ENCODE measurements around the gene ANAPC16.
A peak's percentile ranks its signal among the peaks of the same experiment; 100 is the strongest.
"Not testable (repeated sequence)": the region's sequence is repeated elsewhere in the genome, so short reads cannot be mapped to it uniquely, and the experiment has no call there.

The ANAPC16 gene

DNA sequence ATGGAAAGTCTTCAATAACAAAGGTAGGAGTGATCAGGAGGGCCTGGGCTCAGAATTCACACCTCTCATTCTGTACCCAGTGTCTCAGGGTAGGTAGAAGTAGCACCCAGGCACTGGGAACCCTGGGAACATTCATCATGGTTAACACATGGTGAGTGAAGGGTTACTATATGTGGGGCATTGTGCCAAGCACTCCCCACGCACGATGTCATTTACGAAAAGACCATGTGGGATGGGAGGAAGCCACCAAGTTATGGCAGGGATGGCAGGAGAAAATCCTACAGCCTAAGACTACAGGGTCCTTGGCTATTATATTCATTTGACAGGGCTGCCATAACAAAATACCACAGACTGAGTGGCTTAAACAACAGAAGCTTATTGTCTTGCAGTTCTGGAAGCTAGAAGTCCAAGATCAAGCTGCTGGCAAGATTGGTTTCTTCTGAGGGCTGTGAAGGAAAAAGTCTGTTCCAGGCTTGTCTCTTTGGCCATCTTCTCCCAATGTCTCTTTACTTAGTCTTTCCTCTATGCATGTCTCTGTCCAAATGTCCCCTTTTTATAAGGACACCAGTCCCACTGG lies 30.2 kb downstream of the ANAPC16 start:
- DNase-seq = no peak

DNA sequence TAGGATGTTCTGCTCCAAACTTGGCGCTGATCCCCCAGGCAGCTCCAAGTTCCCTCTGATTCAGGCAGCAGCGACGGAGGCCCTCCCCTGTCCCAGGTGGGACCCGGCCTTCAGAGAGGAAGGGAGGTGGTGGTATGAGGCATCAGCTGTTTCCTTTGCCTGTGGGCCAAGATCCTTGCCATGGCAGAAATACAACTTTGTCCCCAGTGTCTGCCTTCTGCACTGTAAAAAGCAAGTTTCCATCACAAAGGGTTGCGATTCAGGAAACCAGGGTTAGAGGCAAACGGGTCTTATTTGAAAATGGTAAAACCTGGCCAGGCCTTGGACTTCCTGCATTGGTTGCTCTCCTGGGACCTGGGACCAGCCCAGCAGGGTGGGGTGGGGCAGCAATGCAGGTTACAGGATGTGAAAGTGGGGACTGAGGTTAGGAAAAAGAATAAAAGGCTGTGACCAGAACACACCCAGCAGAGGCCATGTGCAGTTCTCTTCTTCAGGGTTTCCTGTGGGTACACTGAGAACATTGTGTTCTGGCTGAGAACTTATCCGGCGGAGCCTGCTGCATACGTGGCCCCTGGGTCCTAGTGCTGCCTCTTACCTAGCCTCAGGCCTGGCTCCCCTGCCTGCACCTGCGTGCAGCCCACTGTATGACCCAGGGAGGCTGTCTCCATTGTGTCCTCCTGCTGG lies 32.8 kb downstream of the ANAPC16 start:
- peak in 2 of 4 experiments; percentile 39 to 55 for DNase-seq

DNA sequence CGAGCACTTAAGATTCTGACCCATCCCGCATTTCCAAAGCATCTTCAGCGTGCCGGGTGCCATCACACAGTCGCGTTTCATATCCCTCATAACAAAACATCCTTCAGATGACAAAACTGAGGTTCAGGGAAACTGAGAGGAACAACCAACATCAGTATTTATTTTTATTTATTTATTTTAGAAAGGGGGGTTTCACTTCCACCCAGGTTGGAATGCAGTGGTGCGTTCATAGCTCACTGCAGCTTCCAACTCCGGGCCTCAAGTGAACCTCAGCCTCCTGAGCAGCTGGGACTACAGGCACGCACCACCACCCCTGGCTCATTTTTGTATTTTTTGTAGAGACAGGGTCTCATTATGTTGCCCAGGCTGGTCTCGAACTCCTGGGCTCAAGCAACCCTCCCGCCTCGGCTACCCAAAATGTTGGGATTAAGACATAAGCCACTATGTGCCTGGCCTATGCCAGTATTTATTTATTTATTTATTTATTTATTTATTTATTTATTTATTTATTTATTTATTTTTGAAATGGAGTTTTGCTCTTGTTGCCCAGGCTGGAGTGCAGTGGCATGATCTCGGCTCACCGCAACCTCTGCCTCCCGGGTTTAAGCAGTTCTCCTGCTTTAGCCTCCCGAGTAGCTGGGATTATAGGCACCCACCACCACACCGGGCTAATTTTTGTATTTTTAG lies 33.5 kb downstream of the ANAPC16 start:
- not testable (repeated sequence) for DNase-seq

DNA sequence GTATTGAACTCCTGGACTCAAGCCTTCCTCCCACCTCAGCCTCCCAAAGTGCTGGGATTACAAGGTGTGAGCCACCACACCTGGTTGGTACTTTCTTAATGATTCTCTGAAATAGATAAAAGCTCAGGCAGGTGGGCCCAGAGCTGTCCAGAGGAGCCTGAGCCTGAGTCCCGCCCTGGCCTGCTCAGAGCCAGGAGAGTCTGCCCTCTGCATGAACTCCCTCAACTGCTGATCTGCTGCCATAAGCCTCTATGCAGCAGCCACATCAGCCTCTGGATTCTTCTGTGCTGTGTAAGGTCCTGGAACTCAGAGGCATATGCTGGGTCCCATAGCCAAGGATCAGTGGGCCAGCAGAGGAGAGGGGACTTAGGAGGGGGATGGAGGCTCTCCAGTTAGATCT lies 34.9 kb downstream of the ANAPC16 start:
- DNase-seq = no peak

DNA sequence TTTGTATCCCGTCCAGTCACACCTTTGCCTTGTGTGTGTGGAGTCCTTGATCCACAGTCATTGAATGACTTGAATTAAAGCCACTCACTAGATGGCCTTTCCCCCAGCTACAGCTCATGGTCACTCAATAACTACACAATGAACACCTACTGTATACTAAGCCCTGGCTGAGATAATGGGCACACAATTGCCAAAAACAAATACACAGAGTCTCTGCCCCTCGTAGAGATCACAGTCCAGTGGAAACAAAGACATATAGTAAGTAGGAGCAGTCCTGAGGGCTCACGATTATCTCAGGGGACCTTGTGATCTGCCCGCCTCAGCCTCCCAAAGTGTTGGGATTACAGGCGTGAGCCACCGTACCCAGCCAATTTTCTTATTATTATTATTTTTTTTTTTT lies 35.8 kb downstream of the ANAPC16 start:
- no peak for DNase-seq

DNA sequence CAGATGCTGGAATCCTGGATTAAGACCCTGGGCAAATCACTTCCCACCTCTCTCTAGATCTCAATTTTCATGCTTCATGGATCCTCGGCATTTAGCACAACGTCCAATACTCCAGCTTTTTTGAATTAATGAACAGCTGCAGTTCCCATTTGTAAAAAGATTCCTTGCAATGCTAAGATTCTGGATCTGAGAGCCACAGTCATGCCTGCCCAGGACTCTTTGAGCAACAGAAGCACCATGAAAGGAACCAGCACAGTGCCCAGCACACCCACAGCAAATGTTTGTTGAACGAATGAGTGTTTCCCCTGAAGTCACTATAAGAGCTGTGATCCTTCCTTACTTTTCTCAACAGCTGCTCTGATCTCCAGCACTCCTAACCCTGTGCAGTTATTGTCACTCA lies 37.2 kb downstream of the ANAPC16 start:
- DNase-seq = no peak

DNA sequence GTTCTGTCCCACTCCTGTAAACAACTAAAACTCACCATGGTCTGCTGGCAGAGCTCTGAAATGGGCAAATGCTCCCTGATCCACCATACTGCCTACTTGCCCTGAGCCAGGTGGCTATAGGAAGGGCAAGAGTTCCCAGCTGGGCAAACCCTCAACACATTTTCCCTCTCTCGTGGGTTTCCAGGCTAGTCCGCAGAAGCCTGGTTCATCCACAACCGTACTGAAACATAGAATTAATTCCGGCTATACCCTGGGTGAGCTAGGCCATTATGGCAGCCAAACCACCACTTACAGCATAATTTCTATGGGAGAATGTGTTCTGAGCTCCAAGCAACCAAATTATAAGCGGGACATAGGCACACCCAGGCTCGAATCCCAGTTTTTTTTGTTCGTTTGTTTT lies 37.8 kb downstream of the ANAPC16 start:
- no peak for DNase-seq

DNA sequence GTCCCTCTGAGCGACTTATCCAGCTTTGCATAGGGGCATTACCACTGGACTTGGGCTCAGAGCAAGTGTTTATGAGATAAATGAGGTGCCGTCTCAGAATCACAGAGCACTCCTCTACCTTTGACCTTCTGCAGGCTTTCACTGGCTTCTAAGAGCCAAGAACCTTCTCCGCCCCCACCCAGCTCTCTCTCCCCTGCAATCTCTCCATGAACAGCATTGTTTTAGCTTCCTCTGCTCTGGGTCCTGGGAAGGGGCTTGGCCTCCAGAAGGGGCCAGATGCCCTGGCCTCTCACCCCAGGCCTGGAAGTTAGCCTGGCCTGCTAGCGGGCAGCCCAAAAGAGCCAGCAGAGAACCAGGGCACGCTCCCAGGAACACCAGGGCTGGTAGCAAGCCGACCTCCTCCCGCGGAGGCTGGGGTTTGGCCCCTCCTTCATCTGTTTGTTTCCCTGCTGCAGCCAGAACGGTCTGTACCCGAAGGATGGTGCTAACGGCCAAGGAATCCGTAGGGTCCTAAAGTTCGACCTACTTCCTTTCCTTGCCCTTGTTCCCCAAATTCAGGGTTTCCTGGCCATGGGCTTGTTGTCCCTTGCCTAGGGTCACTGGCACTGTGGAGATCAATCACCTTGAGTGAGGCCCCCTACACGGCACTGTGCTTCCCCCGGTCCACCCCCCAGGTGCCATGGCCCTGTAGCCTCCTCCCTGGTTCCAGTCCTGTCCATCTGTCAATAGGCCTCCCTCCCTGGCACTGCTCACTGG lies 39.2 kb downstream of the ANAPC16 start:
- DNase-seq = no peak

DNA sequence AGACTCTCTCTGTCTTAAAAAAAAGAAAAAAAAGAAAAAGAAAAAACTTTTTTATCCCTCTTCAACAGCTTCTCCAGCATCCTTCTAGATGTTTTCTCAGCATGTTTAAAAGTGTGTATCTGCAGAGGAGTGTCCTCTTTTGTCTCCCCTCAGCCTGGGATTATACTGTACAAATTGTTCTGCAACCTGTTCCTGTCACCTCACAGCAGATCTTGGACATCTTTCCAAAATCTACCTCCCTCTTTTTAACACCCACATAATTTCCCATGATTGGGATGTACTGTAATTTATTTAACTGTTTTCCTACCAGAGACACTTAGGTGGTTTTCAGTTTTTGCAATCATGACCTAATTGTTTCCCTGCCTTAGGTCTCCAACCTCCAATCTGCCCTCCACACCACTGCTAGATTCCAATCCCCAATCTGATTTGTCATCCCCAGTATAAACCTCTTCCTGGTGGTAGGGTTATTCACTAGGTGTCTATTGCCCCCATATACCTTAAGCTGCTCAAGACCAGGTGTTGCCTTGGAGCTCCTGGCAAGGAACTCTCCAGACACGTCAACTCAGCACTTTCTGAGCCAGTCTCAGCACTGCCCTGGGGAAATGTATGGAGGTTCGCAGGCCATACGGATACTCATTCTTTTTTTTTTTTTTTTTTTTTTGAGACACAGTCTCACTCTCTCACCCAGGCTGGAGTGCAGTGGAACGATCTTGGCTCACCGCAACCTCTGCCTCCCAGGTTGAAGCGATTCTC lies 40.3 kb downstream of the ANAPC16 start:
- DNase-seq = no peak

DNA sequence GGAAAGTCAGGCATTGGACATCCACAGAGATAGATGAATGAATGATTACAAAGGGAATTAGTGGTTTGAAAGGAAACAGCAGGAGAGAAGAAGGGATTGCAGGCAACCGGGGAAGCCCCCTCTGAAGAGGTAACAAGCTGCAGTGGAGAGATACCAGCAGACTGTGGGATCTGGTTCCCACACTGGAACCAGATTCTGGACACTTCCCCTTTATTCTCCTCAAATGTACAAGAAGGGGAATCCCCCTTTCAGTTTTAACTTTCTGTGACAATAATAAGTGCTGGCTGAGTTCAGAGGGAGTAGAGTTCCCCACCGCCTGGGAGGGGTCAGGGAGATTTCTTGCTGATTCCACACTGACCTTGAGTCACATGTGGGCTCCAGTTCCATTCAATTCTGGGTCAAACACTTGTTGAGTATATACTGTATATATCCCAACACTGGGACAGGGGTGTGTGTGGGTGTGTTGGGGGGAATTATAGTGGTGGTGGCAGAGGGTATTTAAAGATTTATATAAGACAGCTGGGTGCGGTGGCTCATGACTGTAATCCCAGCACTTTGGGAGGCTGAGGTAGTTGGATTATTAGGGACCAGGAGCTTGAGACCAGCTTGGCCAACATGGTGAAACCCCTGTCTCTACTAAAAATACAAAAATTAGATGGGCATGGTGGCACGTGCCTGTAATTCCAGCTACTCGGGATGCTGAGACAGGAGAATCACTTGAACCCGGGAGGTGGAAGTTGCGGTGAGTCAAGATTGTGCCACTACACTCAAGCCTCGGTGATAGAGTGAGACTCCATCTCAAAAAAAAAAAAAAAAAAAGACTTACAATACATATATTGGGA lies 41.5 kb downstream of the ANAPC16 start:
- DNase-seq = no peak

DNA sequence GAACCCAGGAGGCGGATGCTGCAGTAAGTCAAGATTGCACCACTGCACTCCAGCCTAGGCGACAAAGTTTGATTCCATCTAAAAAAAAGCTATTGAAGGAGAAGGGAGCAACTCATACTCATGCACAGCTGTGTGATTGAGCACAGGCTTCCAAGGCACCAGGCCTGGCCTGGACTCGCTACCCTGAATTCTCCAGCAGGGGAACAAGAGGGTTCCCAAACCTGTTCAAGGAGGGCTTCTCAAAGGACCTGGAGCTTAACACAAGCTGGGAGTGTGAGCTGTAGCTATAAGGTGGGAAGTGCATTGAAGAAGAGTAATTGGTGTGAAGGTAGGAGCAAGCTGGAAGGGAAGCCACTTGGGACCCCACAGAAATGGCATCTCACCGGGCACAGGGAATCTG lies 42.8 kb downstream of the ANAPC16 start:
- no peak for DNase-seq

DNA sequence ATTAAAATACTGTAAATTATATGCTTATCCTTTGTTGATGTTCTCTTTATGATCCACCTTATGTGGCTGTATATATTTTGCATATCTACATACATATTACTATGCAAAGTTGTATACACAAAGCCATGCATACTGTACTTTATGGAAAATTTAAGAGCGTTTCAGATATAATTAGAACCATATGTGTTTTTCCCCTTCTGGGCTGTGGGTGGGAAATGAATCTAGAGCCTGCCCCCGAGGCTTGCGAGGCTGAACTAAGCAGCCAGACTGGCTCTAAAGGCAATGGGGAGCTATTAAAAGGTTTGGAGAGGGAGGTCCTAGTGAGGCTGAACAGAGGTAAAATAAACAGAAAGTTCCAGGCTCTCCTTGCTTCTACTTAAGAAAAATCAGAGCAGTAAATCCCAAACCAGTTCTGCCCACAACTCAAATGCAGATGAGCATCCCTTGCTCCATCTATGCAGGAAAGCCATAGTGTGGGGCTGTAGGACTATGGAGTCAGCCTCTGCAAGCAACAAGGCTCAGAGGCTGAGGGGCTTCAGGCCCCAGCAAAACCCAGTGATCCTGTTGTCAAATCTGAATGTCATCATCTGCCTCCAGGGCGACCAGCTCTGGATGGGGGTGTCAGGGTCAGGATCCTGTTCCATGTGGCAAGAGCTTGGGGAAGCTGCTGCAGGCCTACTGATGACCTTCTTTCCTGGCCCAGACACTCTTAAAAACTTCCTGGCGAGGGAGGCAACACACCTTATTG lies 43.9 kb downstream of the ANAPC16 start:
- DNase-seq = no peak

DNA sequence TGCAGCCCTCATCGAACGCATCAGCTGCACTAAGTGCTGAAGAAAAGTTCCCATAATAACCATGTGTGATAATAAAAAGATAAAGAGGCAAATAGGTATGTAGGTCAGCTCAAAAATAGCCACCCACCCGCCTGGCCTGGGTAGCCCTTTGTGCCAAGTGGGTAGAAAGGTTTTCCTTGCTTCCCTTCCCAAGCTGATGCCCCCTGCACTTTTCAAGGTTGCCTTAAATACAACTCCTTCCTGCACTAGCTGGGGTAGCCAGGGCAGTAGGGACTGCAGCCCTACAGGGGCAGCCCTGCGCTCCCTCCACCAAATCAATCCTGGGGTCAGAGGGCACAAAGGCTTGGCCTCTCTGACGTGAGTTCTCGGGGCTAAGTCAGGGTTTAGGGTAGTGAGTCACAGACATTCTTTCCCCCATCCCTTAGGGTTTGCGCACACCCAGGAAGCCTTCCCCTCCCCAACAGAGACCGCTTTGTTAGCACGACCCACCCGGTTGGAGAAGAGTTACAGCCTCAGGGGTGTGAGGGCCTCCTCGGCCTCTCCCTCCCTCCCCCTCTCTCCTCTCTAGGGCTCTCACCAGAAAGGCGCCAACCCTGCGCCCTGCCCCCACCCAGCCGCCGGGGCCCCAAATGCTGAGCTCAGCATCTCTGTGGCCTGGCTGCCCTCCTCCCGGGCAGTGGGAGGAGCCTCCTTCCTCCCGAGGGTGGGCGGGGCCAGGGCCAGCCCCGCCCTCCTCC lies 44.6 kb downstream of the ANAPC16 start:
- DNase-seq = peak; percentile 27 to 75 (median 58)

DNA sequence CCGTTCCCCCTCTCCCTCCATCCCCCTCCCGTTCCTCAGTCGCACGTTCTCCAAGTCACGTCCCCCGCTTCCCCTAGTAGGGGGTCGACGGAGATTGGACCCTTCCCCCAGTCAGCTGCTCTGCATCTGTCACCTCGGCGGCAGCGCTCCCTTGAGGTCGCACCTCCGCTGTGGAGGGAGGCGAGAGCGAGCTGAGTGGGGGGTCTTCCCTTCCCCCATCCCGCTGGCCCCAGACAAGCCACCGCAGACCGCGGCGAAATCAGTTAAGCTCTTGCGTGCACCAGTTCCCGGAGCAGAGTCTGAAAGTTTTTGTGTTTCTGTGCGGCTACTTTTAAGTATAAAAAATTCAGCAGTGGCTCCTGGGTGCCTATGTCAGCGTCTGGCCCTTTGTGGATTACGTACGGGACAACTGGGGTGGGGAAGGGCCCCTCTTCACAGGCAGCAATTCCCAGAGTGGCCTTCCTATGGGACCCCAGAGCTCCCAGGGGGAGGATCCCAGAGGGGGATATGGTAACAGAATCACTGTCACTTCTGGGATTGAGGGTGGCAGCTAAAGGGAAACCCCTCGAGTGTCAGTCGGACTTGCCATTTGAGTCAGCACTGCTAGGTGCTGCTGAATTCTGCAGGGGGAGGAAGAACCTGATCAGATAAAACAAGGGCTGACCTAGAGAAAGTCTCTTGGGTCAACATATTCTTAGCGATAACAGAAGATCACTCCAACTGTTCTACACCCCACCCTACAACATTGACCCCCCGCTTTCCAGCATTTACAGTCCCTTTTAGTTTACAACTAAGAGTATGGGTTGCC lies 45.4 kb downstream of the ANAPC16 start:
- DNase-seq = peak in 1 of 4 experiments; percentile 63

DNA sequence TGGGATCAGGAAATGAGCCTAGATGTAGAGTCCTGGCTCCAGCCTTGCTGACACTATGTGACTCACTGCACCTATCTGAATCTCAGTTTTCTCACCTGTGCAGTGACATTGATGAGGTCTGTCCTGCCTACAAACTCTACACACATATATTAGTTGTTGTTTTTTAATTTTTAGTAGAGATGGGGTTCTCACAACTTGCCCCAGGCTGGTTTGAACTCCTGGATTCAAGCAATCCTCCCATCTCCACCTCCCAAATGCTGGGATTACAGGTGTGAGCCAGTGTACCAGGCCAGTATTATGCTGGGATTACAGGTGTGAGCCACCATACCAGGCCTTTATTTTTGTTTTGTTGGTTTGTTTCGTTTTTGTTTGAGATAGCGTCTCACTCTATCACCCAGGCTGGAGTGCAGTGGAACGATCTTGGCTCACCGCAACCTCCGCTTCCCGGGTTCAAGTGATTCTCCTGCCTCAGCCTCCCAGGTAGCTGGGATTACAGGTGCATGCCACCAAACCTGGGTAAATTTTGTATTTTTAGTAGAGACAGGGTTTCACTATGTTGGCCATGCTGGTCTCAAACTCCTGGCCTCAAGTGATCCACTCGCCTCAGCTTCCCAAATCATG lies 46.1 kb downstream of the ANAPC16 start:
- DNase-seq = no peak

DNA sequence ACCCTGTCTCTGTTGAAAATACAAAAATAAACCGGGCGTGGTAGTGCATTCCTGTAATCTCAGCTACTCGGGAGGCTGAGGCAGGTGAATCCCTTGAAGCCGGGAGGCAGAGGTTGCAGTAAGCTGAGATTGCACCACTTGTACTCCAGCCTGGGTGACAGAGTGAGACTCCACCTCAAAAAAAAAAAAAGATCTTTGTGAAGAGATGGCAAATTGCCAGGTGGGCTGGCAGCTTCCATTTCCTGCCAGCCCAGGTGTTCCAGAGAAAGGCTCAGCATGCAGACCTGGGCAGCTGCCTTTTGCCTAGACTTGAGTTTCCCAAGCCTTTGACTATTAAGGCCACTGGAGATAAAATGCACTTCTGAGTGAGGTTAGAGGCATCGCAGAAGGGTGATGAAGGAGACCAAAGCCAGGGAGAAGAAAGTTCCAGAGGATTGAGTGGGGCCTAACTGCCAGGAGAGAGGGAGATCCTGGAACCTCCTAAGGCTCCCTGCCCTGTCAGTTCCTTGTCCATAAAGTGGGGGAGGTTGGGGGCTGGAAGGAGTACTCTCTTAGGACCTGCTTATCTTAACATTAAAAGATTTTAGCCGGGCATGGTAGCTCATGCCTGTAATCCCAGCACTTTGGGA lies 47.9 kb downstream of the ANAPC16 start:
- DNase-seq = peak in 1 of 4 experiments; percentile 17

DNA sequence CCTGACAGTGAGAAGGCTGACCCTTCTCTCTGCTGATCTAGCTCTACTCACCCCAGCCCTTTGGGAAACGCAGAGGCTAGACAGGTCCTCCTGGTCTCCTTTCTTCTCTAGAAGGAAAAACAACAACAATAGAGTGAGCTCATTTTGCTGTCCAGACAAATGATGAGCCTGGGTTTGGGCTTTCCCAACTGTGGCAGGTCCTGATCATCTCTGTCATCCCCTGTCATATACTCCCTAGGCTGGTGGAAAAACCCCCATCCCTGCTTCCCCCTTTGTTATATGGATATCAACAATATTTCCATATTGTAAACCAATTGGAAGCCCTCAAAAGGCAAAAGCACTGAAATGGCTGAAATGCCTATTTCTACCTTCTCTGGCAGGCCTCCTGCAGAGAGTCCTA lies 48.7 kb downstream of the ANAPC16 start:
- no peak for DNase-seq

DNA sequence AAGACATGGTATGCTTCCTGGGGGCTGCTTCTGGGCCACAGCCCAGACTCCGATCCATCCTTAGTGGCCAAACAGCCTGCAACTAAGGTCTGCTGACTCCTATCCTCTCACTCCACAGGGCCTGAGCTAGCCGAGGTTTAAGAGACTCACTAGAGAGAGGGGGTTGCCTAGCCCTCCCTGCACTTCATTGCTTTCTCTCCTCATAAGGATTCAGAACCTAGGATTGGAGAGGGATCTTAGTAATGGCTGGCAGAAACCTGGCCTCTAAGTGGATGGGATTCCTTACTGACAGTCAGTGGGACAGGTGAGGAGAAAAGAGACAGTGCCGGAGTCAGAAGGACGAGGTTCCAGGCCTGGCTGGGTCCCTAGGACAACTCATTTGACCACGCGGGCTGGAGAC lies 49.7 kb downstream of the ANAPC16 start:
- DNase-seq = no peak
